ENCODE measurements around the gene GABRB2. TPM values are rescaled to one million over a fixed set of nuclear protein-coding genes. Genes with fewer than 3 reads are reported as not detected.
"Not testable (repeated sequence)": the region's sequence is repeated elsewhere in the genome, so short reads cannot be mapped to it uniquely, and the experiment has no call there.

The GABRB2 gene
- not detected for total RNA-seq

DNA sequence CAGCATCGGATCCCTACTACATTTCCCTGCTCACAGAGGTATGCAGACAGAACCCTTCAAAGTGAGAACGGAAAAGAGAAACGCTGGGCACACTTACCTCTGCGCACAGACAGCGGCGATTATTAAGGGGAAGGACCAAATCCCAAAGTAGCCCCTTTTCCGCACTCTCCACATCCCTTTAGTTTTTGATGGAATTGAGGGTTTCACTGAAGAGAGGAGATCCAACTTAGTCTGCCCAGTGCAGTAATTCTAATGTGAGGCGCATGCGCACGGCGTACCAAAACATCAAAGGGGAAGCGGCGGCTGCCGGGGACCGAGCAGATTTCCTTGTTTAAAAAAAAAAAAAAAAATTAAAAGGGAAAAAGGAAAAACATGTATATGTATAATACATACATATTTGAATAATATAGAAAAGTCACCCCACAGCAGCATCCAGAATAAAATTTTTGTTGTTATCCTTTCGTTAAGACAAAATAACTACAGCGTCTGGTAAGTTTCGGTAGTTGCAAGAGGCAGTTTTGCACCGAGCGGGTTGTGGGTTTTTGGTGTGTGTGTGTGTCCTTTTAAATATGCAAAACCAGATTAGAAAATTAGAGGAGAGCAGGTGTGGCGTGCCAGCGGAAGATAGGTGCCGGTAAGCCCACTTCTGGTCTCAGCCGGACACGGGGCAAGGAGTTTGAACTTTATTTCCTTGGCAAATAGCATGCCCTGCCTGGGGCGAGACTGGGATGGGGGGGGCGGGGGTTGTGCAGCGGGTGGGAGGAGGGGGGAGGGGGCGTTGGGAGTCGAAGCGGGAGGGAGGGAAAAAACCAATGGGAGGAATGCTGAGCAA, at the start of gene GABRB2:
GABRB2 (minus strand) TSS at position 256 of the 832 bp plus-strand sequence; CDS start at position 174, 82 bp downstream.
- ATAC-seq = no peak

DNA sequence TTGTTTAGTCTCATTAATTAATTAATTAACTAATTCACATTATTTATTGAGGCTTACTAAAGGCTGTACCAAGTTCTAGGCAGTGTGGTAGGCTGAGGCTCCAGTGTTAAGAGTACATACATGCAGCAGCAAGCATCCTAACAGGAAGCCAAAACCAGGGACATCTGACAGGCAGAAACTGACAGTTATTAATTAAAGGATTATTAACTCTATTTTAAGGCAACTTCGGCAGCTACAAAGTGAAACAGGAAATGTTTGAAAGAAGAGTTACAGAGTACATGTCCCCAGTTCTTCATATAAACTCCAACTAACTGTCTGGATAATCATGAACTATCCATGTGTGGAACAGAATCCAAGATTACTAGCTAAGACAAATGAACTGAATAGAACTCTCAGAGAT, 39.3 kb upstream of the GABRB2 start:
- ATAC-seq = no peak

DNA sequence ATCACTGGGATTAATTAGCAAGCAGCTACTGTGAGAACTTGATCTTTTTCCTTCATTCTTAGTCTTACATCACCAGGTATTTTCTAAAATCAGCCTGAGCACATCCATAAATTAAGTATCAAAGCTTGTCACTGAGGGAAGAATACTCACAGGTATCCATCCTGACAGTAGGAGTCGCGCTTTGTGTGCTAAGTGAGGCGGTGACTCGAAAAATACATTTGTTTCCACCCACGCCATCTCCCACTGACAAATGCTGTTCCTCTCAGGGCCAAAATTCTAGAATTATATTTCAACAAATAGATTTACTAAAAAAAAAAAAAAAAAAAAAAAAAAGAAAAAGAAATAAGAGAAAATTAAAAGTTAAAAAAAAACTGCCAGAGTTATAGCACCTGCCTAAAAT, 34.1 kb upstream of the GABRB2 start:
- ATAC-seq = no peak

- no peak for ATAC-seq
Observed at GRCh38 chr5:161572914-161573313, 26.4 kb upstream of the GABRB2 start.

DNA sequence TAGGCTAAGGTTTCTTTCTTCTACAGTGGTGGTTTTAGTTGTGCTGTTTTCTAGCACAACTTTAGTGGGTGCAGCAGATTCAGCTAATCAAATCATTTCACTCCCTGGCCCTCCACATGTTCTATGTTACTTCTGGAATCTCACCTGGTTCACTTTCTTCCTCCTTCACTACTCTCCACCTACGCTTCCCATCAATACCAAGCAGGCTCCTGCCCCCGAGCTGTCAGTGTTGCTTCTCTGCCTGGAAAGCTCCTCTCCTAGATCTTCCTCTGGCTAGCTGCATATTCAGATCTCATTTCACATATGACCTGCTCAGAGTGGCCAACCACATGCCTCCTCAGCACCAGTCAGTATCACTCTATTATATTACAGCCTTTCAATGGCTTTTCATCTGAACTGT, 19.6 kb upstream of the GABRB2 start:
- ATAC-seq = no peak

- ATAC-seq = no peak
Observed at GRCh38 chr5:161562446-161562845, 15.9 kb upstream of the GABRB2 start.

GRCh38 chr5:161549106-161549505, 2.6 kb upstream of the GABRB2 start:
- no peak for ATAC-seq

- peak; percentile 22 for ATAC-seq
Observed at GRCh38 chr5:161548487-161549094, 2.1 kb upstream of the GABRB2 start.

DNA sequence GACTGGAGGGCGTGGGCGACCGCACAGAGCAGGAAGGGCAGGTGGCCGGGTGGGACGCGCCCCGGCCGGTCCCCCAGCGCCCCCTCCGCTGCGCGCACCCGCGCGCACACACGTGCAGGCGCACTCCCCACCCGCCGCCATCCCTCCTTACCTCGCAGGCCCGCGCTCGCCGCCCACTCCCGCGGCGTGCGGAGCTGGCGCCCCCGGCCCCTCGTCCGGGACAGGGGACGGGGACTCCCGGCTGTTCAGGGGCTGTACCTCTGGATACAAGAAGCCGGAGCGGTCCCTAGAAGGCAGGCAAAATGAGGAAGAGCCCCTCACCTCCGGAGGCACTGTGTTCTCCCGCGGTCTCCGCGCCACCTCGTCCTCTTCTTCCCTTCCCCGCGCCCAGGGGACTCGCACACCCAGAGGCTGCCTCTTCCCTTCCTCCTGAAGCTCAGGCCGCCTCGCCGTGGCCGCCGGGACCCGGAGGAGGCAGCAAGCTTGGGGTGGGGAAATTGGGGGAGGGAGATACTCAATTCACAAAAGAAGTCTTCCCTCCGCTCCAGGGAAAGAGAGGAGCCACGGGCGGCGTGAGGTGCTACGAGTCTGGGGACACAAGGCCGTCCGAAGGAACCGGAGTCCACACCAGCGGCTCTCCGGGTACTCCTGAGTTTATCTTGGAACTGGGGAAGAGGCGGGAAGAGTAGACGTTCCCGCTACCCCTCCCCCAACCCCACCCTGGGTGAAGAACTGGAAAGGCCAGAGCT, 1.4 kb upstream of the GABRB2 start:
- peak; percentile 18 for ATAC-seq

GRCh38 chr5:161547406-161547737, 847 bp upstream of the GABRB2 start:
- no peak for ATAC-seq

- no peak for ATAC-seq
Observed at GRCh38 chr5:161546095-161546469, 443 bp downstream of the GABRB2 start.

DNA sequence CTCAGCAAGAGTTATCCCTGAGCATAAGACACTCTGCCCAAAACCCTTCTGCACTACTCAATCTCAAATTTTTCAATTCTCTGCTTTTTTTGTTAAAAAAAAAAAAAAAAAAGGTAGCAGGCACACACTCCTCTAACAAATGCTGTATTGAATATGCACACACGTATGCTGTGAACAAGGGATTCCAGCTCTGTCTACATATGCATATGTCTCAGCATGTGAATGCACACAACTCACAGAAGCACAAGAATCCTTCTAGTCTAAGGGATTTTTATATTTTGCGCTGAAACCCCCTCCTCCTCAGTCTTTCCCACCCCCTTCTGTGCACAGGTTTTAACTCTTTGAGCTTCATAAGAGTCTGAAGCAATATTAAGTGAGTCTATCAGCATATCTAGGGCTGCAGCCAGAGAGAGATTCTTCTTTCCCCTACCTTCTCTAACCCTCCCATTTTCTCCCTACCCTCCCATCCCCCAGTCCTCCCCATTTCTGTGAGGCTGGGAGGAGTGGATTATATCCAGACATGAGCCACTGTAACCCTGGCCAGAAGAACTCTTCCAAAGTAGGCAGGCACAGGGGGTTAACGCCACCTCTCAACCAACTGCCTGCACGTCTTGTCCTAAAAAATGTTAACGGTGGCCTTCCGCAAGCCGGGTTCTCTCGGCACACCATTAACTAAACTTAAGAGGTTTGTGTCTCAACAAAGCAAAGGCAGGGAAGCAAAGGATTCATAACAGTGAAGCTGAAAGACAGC, 1.0 kb downstream of the GABRB2 start:
- no peak for ATAC-seq

DNA sequence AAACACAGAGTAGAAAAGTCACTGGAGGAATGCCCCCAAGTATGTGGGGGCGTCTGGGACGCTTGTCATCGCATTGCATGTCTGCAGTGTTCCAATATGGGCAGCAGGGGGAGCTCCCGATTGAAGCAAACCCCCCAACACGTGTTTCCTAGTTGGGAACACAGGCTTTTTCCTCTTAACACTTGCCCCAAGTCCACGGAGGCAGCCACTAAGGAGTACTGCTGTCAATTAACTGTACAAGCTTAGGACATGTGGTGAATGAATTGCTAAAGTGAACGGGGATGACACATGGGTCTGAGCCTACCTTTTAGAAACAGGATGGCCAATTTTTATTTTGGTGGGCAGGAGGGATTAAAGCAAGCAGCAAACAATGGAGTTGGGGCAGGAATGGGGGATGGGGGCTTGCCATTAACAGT, 2.2 kb downstream of the GABRB2 start:
- ATAC-seq = no peak

DNA sequence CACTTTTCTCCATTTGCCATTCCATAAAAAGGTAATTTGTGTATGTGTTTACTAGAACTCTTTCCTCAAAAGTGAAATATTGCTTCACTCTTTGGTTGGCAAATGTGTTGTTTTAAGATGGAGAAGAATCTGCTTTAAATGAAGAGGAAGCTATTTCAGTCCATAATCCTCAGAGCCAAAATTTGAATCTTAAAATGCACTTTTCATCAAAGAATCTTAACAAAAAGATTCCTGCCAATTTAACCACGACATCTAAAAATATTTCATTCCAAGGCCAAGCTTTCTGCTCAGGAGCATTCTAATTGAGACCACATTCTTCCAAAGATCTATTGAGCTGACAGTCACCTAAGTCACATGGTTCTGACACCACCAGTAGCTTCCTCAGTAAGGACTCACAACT, 7.5 kb downstream of the GABRB2 start:
- no peak for ATAC-seq

- no peak for ATAC-seq
Observed at GRCh38 chr5:161535762-161536161, 10.8 kb downstream of the GABRB2 start.

DNA sequence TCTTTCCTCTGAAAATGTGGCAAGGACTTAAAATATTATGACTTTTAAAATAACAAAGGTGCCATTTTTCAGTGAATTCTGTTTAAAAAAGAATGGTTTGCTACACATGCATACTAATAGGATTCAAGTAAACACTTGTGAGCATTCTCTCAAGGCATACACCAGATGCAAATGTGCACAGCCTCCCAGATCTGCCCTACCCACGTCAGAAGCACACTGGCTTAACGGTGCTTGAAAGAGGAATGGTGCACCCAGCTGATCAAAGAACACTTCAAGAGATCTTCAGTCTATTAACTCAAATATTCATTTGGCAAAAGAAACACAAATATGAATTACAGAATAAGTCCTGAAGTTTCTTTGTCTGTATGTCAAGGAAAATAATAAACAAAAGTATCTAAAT, 15.8 kb downstream of the GABRB2 start:
- ATAC-seq = no peak

- ATAC-seq = no peak
Observed at GRCh38 chr5:161513942-161514341, 32.6 kb downstream of the GABRB2 start.

DNA sequence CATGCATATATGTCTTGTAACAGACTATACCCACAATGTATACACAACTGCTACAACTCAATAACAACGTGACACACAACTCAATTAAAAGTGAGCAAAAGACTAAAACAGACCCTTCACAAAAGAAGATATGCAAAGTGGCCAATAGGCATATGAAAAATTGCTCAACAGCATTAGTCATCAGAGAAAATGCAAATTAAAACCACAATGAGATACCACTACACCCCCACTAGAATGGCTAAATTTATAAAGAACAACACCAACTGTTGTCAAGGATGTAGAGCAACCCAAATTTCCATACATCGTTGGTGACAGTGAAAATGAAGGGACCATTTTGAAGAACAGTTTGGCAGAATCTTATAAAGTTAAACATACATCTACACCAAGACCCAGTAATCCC, 38.9 kb downstream of the GABRB2 start:
- no peak for ATAC-seq

DNA sequence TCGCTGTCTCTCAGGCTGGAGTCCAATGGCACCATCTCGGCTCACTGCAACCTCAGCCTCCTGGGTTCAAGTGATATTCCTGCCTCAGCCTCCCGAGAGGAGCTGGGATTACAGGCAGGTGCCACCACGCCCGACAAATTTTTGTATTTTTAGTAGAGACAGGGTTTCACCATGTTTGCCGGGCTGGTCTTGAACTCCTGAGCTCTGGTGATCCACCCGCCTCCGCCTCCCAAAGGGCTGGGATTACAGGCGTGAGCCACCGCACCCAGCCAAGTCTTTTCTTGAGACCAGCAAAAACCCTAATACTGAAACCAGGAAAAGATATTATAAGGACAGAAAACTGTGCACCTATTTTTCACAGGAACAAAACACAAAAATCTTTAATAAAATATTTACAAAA, 41.4 kb downstream of the GABRB2 start:
- ATAC-seq = not testable (repeated sequence)

DNA sequence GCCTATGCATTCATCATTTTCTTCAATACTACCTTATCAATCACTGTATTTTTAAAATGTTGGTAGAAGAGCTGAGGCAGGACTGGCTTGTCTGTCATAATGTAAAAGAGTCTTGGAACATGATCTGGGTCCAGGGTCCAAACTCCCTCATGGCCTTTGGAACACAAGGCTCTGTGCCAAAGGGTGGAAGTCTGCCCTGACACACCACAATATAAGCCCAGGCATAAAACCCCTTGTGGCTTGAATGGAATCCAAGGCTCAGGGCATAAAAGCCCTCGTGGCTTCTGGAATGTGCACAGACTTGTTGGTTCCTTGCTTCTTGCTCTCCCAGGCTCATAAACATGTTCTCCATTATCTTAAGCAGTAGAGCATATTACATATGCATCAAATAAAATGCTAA, 48.0 kb downstream of the GABRB2 start:
- no peak for ATAC-seq

GRCh38 chr5:161483721-161484120, 62.8 kb downstream of the GABRB2 start:
- ATAC-seq = no peak

- no peak for ATAC-seq
Observed at GRCh38 chr5:161481922-161482321, 64.6 kb downstream of the GABRB2 start.
